HG03135 (cell line): Measurements from ENCODE around the gene CPAMD8.
"Not testable (repeated sequence)": the region's sequence is repeated elsewhere in the genome, so short reads cannot be mapped to it uniquely, and the experiment has no call there.

Source experiments
- ATAC-seq: cut with Tn5 transposase; IDR thresholded peaks from one replicate; pipeline ENCODE4 v1.9.1; 2021; ENCODE audit warnings: mild to moderate bottlenecking, moderate library complexity; ENCODE audit not compliant: unreplicated experiment

CPAMD8 gene

DNA sequence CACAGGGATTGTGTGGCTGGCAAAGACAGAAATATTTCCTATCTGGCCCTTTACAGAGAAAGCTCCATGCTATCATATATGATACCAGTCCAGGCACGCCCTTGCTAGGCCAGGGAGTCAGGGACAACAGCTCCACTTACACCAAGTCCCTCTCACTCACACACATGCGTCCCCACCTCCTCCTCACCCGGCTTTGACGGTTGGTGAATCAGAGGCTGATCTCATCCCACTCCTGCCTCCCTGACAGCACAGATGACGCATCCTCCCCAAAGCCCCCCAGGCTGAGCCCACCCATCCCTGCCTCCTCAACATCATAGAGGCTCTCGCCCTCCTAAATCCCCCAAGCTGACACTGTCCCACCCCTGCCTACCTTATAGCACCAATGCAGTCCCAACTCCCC lies 75.1 kb downstream of the CPAMD8 start:
- no peak for ATAC-seq

GRCh38 chr19:16949496-16950023 lies 77.0 kb downstream of the CPAMD8 start:
- ATAC-seq, result no peak

DNA sequence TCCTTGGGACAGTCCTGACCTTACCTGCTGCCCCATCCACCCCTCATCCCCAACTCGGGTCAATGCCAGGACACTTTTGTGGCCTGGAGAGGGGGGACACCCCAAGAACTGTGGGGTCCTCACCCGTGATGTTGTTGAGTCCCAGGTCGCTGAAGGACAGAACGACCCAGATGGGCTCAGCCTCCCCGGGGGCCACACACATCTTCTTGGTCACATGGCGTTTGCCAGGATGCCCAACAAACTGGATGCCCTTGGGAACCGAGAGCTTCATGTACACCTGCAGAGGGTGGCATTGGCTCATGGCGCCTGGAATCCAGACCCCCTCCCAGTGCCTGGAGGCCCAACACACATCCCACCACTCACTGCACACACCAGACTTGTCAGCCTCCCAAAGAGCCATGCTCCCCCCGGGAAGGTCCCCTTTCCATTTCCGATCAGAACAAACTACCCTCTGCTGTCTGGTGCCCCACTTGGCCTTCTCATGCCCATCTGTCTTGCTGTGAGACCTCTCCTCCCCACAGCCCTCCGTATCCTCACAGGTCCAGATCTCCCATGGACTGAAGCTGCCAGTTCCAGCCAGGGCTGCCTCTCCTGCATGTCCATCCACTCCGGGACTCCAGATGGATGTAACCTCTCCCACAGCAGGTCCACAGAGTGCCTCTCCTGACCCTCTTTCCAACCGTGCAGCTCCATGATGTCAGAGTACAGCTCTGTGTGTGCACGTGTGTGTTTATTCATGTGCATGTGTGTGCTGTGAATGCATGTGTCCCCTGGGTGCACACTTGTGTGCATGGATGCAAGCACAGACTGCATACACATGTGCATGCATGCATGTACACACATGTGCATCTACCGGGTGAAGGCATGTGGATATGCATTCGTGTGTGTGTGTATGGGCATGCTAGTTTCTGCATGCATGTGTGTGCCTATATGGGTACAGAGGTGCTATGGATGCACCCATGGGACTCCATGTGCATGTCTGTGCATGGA lies 79.4 kb downstream of the CPAMD8 start:
- no peak for ATAC-seq

GRCh38 chr19:16945762-16946465 lies 80.7 kb downstream of the CPAMD8 start:
- no peak for ATAC-seq

GRCh38 chr19:16945364-16945714 lies 81.3 kb downstream of the CPAMD8 start:
- ATAC-seq, result no peak

DNA sequence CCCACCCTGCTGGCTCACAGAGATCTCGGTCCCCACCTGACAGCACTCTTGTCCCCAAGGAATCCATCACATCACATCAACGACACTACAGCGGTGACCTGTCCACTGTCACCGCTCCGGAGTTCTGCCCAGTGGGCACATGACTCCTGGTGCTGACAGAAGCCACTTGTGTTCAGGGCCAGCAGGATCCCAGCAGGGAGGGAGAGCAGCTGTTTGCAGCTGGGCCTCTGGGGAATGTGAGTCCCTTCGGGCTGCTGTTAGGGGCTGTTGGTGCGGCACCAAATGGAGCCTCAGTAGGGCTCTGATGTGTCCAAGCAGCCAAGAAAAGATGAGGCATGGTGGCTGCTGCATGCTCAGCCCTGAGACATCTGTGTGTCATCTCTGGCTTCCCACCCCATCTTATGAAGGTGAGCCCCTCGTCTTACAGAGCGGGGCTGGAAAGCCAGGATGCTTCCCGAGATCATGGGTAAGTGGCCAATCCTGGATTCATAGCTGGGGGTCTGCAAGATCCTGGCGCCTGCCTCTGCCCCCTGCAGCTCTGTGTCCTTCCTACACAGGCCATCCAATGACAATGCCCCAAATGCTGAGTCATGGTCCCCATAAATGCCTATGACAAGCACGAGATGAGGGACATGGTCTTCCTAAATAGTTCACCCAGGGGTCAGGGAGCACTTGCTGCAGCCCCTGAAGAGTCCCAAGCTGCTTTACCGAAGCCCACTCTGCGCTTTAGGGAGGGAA lies 81.8 kb downstream of the CPAMD8 start:
- ATAC-seq, result no peak

GRCh38 chr19:16943942-16944625 lies 82.5 kb downstream of the CPAMD8 start:
- no peak for ATAC-seq

- ATAC-seq, result not testable (repeated sequence)
Observed at GRCh38 chr19:16943090-16943489, 83.5 kb downstream of the CPAMD8 start.

GRCh38 chr19:16942583-16942982 lies 84.0 kb downstream of the CPAMD8 start:
- ATAC-seq, result no peak

DNA sequence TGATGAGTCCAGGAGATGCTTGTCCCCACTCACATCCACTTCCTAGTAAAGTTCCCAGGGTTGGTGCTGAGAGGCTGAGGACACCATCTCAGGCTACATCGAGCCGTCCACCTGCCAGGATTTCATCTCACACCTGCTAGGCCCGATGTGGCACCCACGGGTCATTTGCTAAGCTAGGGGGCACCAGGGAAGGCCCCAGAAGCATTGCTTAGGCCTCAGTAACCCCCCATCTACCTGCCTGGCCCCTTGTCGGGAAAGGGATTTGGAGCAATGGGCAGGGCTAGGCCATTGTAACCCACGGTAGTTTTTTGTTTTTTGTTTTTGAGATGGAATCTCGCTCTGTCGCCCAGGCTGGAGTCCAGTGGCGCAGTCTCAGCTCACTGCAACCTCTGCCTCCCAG lies 86.0 kb downstream of the CPAMD8 start:
- ATAC-seq, result no peak

DNA sequence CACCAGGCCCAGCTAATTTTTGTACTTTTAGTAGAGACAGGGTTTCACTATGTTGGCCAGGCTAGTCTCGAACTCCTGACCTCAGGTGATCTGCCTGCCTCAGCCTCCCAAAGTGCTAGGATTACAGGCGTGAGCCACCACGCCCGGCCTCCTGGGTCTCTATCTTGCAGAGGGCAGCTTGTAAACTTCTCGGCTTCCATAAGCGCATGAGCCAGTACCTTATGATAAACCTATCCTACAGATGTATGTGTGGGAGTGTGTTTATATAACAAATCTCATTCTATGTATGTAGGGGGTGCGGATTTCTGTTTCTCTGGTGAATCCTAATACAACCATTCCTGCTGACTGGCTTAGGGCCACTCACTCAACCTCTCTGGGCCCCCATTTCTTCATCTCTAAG lies 86.5 kb downstream of the CPAMD8 start:
- ATAC-seq, result not testable (repeated sequence)

DNA sequence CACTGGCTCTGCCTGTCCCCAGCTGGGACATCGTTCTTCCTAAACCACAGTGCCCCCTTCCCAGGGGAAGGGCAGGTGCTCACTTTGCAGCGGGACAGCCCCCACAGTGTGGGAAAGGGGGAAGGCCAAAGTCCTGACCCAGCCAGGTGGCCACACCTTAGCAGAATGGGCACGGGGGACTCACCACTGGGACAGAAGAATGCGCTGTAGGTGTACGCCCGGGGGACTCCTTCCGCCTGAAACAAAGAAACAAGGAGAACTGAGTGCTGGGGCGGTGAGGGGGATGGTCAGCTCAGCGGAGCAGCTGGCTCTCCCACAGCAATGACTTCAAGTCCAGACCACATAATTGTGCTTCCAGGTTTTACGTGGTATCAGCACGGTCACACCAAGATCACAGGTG lies 88.4 kb downstream of the CPAMD8 start:
- no peak for ATAC-seq

DNA sequence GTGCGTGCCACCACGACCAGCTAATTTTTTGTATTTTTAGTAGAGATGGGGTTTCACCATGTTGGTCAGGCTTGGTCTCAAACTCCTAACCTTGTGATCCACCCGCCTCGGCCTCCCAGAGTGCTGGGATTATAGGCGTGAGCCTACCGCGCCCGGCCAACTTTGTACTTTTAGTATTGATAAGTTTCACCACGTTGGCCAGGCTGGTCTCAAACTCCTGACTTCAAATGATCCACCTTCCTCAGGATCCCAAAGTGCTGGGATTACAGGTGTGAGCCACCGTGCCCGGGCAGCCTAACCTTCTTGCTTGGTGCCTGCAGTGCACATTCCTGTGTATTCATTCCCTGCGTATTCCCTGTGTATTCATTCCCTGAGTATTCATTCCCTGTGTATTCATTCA lies 88.8 kb downstream of the CPAMD8 start:
- not testable (repeated sequence) for ATAC-seq

DNA sequence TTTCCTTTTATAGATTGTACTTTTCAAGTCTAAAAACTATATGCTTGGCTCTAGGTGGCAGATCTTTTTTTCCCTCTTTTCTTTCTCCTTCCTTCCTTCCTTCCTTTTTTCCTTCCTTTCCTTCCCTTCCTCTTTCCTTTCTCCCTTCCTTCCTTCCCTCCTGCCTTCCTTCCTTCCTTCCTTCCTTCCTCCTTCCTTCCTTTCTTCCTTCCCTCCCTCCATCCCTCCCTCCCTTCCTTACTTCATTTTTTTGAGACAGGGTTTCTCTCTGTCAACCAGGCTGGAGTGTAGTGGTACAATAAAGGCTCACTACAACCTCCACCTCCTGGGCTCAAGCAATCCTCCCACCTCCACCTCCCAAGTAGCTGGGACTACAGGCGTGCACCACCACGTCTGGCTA lies 89.7 kb downstream of the CPAMD8 start:
- ATAC-seq, result no peak

- ATAC-seq, result no peak
Observed at GRCh38 chr19:16934489-16934888, 92.1 kb downstream of the CPAMD8 start.

- ATAC-seq, result no peak
Observed at GRCh38 chr19:16931306-16931705, 95.3 kb downstream of the CPAMD8 start.

GRCh38 chr19:16930753-16931152 lies 95.9 kb downstream of the CPAMD8 start:
- ATAC-seq, result no peak

DNA sequence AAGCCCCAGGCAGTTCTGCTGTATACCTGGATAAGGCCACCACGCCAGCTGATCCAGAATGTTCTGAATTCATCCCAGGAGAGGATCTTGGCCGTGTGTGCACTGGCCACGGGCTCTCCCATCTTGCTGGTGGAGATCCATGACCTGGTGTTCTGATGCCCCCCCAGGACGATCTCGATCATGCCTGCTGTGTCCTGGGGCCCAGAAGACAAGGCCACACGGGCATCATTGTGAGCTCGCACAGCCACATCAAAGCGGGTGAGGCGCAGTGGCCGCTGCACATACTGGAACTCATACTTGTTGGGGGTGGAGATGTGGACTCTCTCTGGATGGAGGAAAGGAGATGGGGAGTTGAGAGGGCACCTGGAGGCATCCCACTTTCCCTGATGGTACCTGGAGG lies 97.7 kb downstream of the CPAMD8 start:
- no peak for ATAC-seq

- ATAC-seq, result no peak
Observed at GRCh38 chr19:16928351-16928750, 98.3 kb downstream of the CPAMD8 start.

DNA sequence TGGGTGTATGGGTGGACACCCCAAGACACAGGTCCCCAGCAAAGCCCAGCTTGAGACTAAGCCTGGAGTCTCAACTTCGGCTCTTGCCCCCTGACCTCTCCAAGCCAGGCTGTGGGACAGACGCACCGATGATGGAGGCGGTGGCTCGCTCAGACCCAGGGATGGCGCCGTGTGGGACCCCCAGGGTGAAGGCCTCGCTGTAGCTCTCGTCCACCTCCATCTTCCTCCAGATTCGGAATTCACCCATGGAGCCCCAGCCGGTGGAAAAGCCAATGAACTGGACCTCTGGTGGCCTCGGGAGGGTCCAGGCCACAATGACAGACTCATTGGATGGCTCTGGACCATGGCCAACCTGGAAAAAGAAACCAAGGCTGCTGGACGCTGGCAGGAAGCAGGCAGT lies 98.7 kb downstream of the CPAMD8 start:
- ATAC-seq, result no peak

- no peak for ATAC-seq
Observed at GRCh38 chr19:16922949-16923348, 103.7 kb downstream of the CPAMD8 start.
